ENCODE measurements around the gene IMPDH2. TPM values are rescaled to one million over a fixed set of nuclear protein-coding genes. Genes with fewer than 3 reads are reported as not detected.

IMPDH2 gene
- total and polyA plus RNA-seq, 2 of the 4 experiments (the other 2 are of a cell fraction) = 190 to 296 TPM

GRCh38 chr3:48997714-48998637 is 31.2 kb downstream of the IMPDH2 start:
- no peak overlapping the region for H2AFZ ChIP-seq (replicated peaks; ENCODE audit: low read length, poor library complexity)
- H4K20me1 ChIP-seq (ENCODE audit: insufficient read depth, low read length) = no peaks in the 10 kb centered on the region; the same call in 1 of the 2 replicates
- intact Hi-C loops (cut with micrococcal nuclease) (no loop called here), in situ Hi-C loops (cut with MboI; ENCODE audit: low sequenced_read_pairs) (no loop called here), dilution Hi-C loops (cut with HindIII; ENCODE audit: low sequenced_read_pairs, unreplicated experiment) (no loop called here)
- H3K4me3 ChIP-seq (ENCODE audit: insufficient read depth, low read depth, low read length) = no peak overlapping the region
- WGBS, 2 experiments (ENCODE audit: extremely low coverage in 2 of 2, insufficient read length in 1 of 2) = 83% methylated on average over 9 of the region's 20 CpGs; no CpG with 5 or more reads in 1 of the 2 experiments
- peaks cover 35 to 50% of the 10 kb centered on the region in 2 experiments for H3K79me1 ChIP-seq (ENCODE audit: low read depth in 1 of 2, low read length in 2 of 2)
- no peak overlapping the region for H2BK5ac ChIP-seq (ENCODE audit: low read depth, low read length, poor library complexity, severe bottlenecking)
- no peak overlapping the region for H4K8ac ChIP-seq (ENCODE audit: low read depth in 2 of 2, low read length in 2 of 2)
- H3K4me2 ChIP-seq (ENCODE audit: low read depth, low read length) = no peak overlapping the region
- no peak overlapping the region for H2BK120ac ChIP-seq (ENCODE audit: low read depth, low read length)
- H3K18ac ChIP-seq (ENCODE audit: low read depth, low read length) = no peak overlapping the region
- CTCF ChIA-PET = no interaction called here
- no peak overlapping the region for H3K27ac ChIP-seq (ENCODE audit: insufficient read depth, low read length)
- H2AK9ac ChIP-seq (replicated peaks; ENCODE audit: low read depth, low read length, poor library complexity) = no peak overlapping the region
- no peak overlapping the region for H2BK20ac ChIP-seq (ENCODE audit: low read depth, low read length)
- no peaks in the 10 kb centered on the region for H3K9me3 ChIP-seq (ENCODE audit: control insufficient read depth, insufficient read depth, low read length)
- no peak overlapping the region for H3K56ac ChIP-seq (ENCODE audit: extremely low read depth, insufficient read depth, low read length)
- BruUV-seq (replicated peaks) = no TSS peak
- no peak overlapping the region for H3K9ac ChIP-seq (ENCODE audit: low read depth, low read length)
- H2AK5ac ChIP-seq (ENCODE audit: low read depth, low read length) = no peak overlapping the region
- POLR2A ChIA-PET (ENCODE audit: unreplicated experiment) = interaction anchor here (0.6 kb wide), 1 partner anchor 9 kb away, joined by 3 read pairs; the partner anchor contains the start of gene WDR6
- H3K27me3 ChIP-seq (ENCODE audit: control insufficient read depth, insufficient read depth, low read length) = no peaks in the 10 kb centered on the region
- H4K91ac ChIP-seq (ENCODE audit: insufficient read depth, low read depth, low read length) = no peak overlapping the region
- TF ChIP-seq RFX5 (IDR thresholded peaks at IDR 0.05; ENCODE audit: low read depth, low read length) = no peak
- no peak for TF ChIP-seq CTCF (conservative IDR thresholded peaks at IDR 0.05; ENCODE audit: low read depth, low read length)
- no peak for TF ChIP-seq NFE2L2 (IDR thresholded peaks at IDR 0.05; ENCODE audit: low read depth, low read length)
- no peak for TF ChIP-seq CHD1 (IDR thresholded peaks at IDR 0.05; ENCODE audit: low read depth, low read length)
- H3K23ac ChIP-seq (ENCODE audit: low read depth, low read length) = no peak overlapping the region
- no peak overlapping the region for H3K14ac ChIP-seq (replicated peaks; ENCODE audit: low read depth, low read length)
- DNase-seq = no peak
- ATAC-seq (ENCODE audit: low read depth) = no peak
- no peaks in the 10 kb centered on the region; the same call in 1 of the 2 replicates for H3K9me1 ChIP-seq (ENCODE audit: insufficient read depth, low read length)
- no peak overlapping the region for H2BK15ac ChIP-seq (ENCODE audit: low read depth, low read length)
- no peak overlapping the region for H3K4ac ChIP-seq (ENCODE audit: low read depth, low read length)
- peaks cover 6% of the 10 kb centered on the region; the same call in 1 of the 2 replicates for H3K36me3 ChIP-seq (ENCODE audit: control insufficient read depth, insufficient read depth, low read length)
- no peak overlapping the region for H4K5ac ChIP-seq (ENCODE audit: low read depth, low read length)
- H3K4me1 ChIP-seq (ENCODE audit: control insufficient read depth, insufficient read depth, low read length) = no peaks in the 10 kb centered on the region

Data from IMR-90 (cell line).